Loucy (cell line): Measurements from ENCODE around the gene POLA1.

Experiments
- H2AFZ ChIP-seq: fragments of 200-600 bp; sonication (generic); 2 replicates; pipeline ENCODE4 v1.6.0; 2016; ENCODE audit warnings: antibody characterized with exemption, mild to moderate bottlenecking, low read length, moderate library complexity
- H3F3A ChIP-seq: fragments of 200-600 bp; 2 replicates; pipeline ENCODE4 v1.6.0; 2016; ENCODE audit warnings: antibody characterized with exemption, low read depth, mild to moderate bottlenecking
- H3K27me3 ChIP-seq: fragments of 200-600 bp; sonication (generic); 2 replicates; pipeline ENCODE4 v1.6.1; 2014; ENCODE audit warnings: low read length, mild to moderate bottlenecking; ENCODE audit not compliant: insufficient read depth, poor library complexity, severe bottlenecking
- H3K36me3 ChIP-seq: fragments of 200-600 bp; sonication (generic); 2 replicates; pipeline ENCODE4 v1.6.1; 2016; ENCODE audit warnings: low read length; ENCODE audit not compliant: insufficient read depth
- H3K4me1 ChIP-seq: fragments of 200-600 bp; sonication (generic); 2 replicates; pipeline ENCODE4 v1.5.1; 2014; ENCODE audit warnings: low read length, mild to moderate bottlenecking; ENCODE audit not compliant: insufficient read depth, poor library complexity, severe bottlenecking
- H3K4me2 ChIP-seq: fragments of 200-600 bp; sonication (generic); 2 replicates; pipeline ENCODE4 v1.6.0; 2014; ENCODE audit warnings: antibody characterized with exemption, low read length, low read depth, mild to moderate bottlenecking; ENCODE audit not compliant: poor library complexity, severe bottlenecking
- H3K4me3 ChIP-seq: fragments of 200-600 bp; sonication (generic); 2 replicates; pipeline ENCODE4 v1.5.1; 2014; ENCODE audit warnings: low read length, mild to moderate bottlenecking, mixed read lengths; ENCODE audit not compliant: poor library complexity, severe bottlenecking
- H3K79me2 ChIP-seq: fragments of 200-600 bp; sonication (generic); 2 replicates; pipeline ENCODE4 v1.6.1; 2014; ENCODE audit warnings: low read length; ENCODE audit not compliant: insufficient read depth
- H3K9ac ChIP-seq: fragments of 200-600 bp; sonication (generic); 2 replicates; pipeline ENCODE4 v1.6.0; 2014; ENCODE audit warnings: mild to moderate bottlenecking, low read depth, low read length, moderate library complexity; ENCODE audit not compliant: poor library complexity, severe bottlenecking
- H3K9me2 ChIP-seq: fragments of 200-600 bp; sonication (generic); replicated peaks from 2 replicates; pipeline ENCODE4 v1.6.1; 2016; ENCODE audit warnings: low read depth, low read length, mixed read lengths
- H3K9me3 ChIP-seq: fragments of 200-600 bp; sonication (generic); 2 replicates; pipeline ENCODE4 v1.6.1; 2014; ENCODE audit warnings: mild to moderate bottlenecking, antibody characterized with exemption, low read length, low read depth; ENCODE audit not compliant: insufficient read depth
- H4K20me1 ChIP-seq: fragments of 200-600 bp; sonication (generic); 2 replicates; pipeline ENCODE4 v1.6.0; 2014; ENCODE audit warnings: antibody characterized with exemption, low read length, mild to moderate bottlenecking; ENCODE audit not compliant: insufficient read depth, poor library complexity, severe bottlenecking
- EZH2phosphoT487 ChIP-seq: fragments of 200-600 bp; IDR thresholded peaks from 2 replicates; pipeline ENCODE4 v1.6.1; 2018; ENCODE audit warnings: antibody characterized with exemption, mild to moderate bottlenecking, moderate library complexity, borderline replicate concordance
- TF ChIP-seq, protein P1 (sequence below): fragments of 200-600 bp; sonication (generic); conservative IDR thresholded peaks from 2 replicates; pipeline ENCODE4 v1.5.1; 2014; ENCODE audit warnings: mild to moderate bottlenecking, antibody characterized with exemption, low read length

The POLA1 gene

DNA sequence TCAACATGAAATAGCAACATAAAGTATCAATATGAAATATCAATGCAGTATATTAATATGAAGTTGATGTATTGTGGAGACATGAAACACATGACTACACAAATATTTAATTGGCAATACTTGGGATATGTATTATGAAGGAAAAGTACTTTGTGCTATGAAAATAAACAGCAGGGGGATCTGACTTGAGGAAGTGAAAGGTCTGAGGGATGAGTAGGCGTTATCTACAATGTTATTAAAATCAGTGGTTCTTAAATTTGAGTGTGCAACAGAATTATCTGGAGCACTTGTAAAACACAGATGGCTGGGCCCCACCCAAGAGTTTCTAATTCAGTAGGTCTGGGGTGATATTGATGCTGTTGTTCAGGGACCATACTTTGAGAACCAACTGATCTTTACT lies 349.5 kb downstream of the POLA1 start:
- H3K79me2 ChIP-seq, result no peaks in the 10 kb centered on the region
- H3K4me2 ChIP-seq, result no peak overlapping the region
- no peaks in the 10 kb centered on the region for H3F3A ChIP-seq
- H3K36me3 ChIP-seq, result no peaks in the 10 kb centered on the region
- H3K9ac ChIP-seq, result no peak overlapping the region
- no peaks in the 10 kb centered on the region for H3K27me3 ChIP-seq
- H3K4me1 ChIP-seq, result peaks cover 4% of the 10 kb centered on the region
- H3K9me3 ChIP-seq, result no peaks in the 10 kb centered on the region
- TF ChIP-seq EZH2phosphoT487, result no peak
- TF ChIP-seq, protein P1, sequence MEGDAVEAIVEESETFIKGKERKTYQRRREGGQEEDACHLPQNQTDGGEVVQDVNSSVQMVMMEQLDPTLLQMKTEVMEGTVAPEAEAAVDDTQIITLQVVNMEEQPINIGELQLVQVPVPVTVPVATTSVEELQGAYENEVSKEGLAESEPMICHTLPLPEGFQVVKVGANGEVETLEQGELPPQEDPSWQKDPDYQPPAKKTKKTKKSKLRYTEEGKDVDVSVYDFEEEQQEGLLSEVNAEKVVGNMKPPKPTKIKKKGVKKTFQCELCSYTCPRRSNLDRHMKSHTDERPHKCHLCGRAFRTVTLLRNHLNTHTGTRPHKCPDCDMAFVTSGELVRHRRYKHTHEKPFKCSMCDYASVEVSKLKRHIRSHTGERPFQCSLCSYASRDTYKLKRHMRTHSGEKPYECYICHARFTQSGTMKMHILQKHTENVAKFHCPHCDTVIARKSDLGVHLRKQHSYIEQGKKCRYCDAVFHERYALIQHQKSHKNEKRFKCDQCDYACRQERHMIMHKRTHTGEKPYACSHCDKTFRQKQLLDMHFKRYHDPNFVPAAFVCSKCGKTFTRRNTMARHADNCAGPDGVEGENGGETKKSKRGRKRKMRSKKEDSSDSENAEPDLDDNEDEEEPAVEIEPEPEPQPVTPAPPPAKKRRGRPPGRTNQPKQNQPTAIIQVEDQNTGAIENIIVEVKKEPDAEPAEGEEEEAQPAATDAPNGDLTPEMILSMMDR, result no peak
- no peak overlapping the region for H2AFZ ChIP-seq
- no peaks in the 10 kb centered on the region for H4K20me1 ChIP-seq
- H3K4me3 ChIP-seq, result no peak overlapping the region
- no peaks in the 10 kb centered on the region for H3K9me2 ChIP-seq
